Right atrium auricular region (tissue), 2 donors: ENCODE measurements around the gene PPP1R16B. TPM values are rescaled to one million over a fixed set of nuclear protein-coding genes. Genes with fewer than 3 reads are reported as not detected.

Source experiments
- DNase-seq: peaks from one replicate; pipeline ENCODE4 v3.0.0-alpha.2; 2019; ENCODE audit warnings: low spot score
- H3K27ac ChIP-seq, 2 donors: fragments of 200-600 bp; sonication (generic); 1 replicate in 1 of 2; 2 replicates in 1 of 2; pipeline ENCODE4 v1.5.1; 2016 to 2019
- H3K27me3 ChIP-seq, 2 donors: fragments of 200-600 bp; sonication (generic); one replicate each; pipeline versions ENCODE4 v1.5.1 to v1.6.0; 2017 to 2019
- H3K36me3 ChIP-seq: fragments of 200-600 bp; sonication (generic); one replicate; pipeline ENCODE4 v1.5.1; 2016
- H3K4me1 ChIP-seq, 2 donors: fragments of 200-600 bp; sonication (generic); one replicate each; pipeline versions ENCODE4 v1.5.1 to v1.6.0; 2017 to 2019
- H3K4me3 ChIP-seq, 2 donors: fragments of 200-600 bp; sonication (generic); 1 replicate in 1 of 2; 2 replicates in 1 of 2; pipeline ENCODE4 v1.5.1; 2017 to 2019; ENCODE audit warnings: mild to moderate bottlenecking in 1 of 2, moderate library complexity in 1 of 2
- H3K9me3 ChIP-seq, 2 donors: fragments of 200-600 bp; sonication (generic); one replicate each; pipeline ENCODE4 v1.5.1; 2019
- CTCF ChIP-seq, 2 donors: fragments of 200-600 bp; sonication (generic); IDR thresholded peaks; one replicate each; pipeline ENCODE4 v1.5.1; 2019; ENCODE audit warnings: antibody characterized with exemption in 2 of 2
- total RNA-seq, 2 donors: library from RNA; depleted of rRNA; stranded (reverse); fragments of >200 nt; gene quantifications; one replicate each; pipeline ENCODE4 v1.1.0, GENCODE V29; 2016

Gene PPP1R16B
- total RNA-seq, 2 donors from 2014 or later, result 0.96 to 6.6 TPM

GRCh38 chr20:38863024-38863851 is 57.7 kb downstream of the PPP1R16B start:
- TF ChIP-seq CTCF (IDR thresholded peaks at IDR 0.05), result no peak
- no peak for DNase-seq
- Histone ChIP-seq H3K9me3 (no peaks in the 10 kb centered on the region), H3K4me1 (peaks cover 0 to 5% of the 10 kb centered on the region in 2 donors), H3K36me3 (no peaks in the 10 kb centered on the region), H3K27ac (no peak overlapping the region), H3K4me3 (no peak overlapping the region), H3K27me3 (no peaks in the 10 kb centered on the region)

- no peak for DNase-seq
- no peak overlapping the region for H3K4me3 ChIP-seq
- H3K27ac ChIP-seq, result no peak overlapping the region
- peaks cover 0 to 5% of the 10 kb centered on the region in 2 donors for H3K4me1 ChIP-seq
- no peak for TF ChIP-seq CTCF (IDR thresholded peaks at IDR 0.05)
- H3K27me3 ChIP-seq, result no peaks in the 10 kb centered on the region
- H3K9me3 ChIP-seq, result no peaks in the 10 kb centered on the region
- no peaks in the 10 kb centered on the region for H3K36me3 ChIP-seq
Measured at GRCh38 chr20:38864662-38865061, 59.2 kb downstream of the PPP1R16B start.

GRCh38 chr20:38866265-38867061 is 61.0 kb downstream of the PPP1R16B start:
- Histone ChIP-seq H3K27ac (no peak overlapping the region), H3K9me3 (no peaks in the 10 kb centered on the region), H3K36me3 (no peaks in the 10 kb centered on the region), H3K27me3 (no peaks in the 10 kb centered on the region), H3K4me3 (no peak overlapping the region), H3K4me1 (peaks cover 0 to 5% of the 10 kb centered on the region in 2 donors)
- TF ChIP-seq CTCF (IDR thresholded peaks at IDR 0.05), result no peak
- DNase-seq, result no peak

- Histone ChIP-seq H3K4me3 (no peak overlapping the region), H3K27ac (peak overlapping the region in 1 of 2 donors; percentile 27)
Measured at GRCh38 chr20:38867062-38867359, 61.5 kb downstream of the PPP1R16B start.

More at GRCh38 chr20:38867062-38867359, 61.5 kb downstream of the PPP1R16B start:
- DNase-seq, result no peak
- Histone ChIP-seq H3K4me1 (peaks cover 0 to 5% of the 10 kb centered on the region in 2 donors), H3K36me3 (no peaks in the 10 kb centered on the region), H3K9me3 (no peaks in the 10 kb centered on the region), H3K27me3 (no peaks in the 10 kb centered on the region)
- no peak for TF ChIP-seq CTCF (IDR thresholded peaks at IDR 0.05)
